Thoracic aorta endothelial cell (primary cell): ENCODE data around the gene CRYBA1. TPM values are rescaled to one million over a fixed set of nuclear protein-coding genes. Genes with fewer than 3 reads are reported as not detected.

Experiments
- total RNA-seq: library from RNA; depleted of rRNA; stranded (reverse); fragments of >200 nt; gene quantifications from 2 replicates; pipeline ENCODE4 v1.2.3, GENCODE V29; 2012

The CRYBA1 gene, protein sequence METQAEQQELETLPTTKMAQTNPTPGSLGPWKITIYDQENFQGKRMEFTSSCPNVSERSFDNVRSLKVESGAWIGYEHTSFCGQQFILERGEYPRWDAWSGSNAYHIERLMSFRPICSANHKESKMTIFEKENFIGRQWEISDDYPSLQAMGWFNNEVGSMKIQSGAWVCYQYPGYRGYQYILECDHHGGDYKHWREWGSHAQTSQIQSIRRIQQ
- not detected in 2 replicates for total RNA-seq

DNA sequence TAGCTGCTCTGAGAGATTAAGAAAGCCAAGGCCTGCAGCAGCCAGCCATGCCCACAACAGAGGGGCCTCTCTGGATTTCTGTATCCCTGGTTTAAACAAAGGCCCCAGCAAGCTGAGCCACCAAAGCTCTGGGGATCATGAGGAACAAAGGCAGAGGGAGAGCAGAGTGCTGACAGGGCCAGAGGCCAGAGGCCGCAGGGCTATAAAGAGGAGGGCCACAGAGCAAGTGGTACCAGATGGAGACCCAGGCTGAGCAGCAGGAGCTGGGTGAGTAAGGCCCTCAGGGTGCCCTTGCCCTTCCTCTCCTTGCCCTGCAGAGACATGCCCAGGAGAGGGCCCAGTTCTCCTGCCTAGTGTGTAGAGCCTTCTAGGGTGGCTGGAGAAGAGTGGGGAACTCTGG lies at the start of gene CRYBA1:
Gene CRYBA1 (plus strand): TSS at position 232 of the 400 bp plus-strand sequence. CDS start 5 bp downstream, at position 237.

DNA sequence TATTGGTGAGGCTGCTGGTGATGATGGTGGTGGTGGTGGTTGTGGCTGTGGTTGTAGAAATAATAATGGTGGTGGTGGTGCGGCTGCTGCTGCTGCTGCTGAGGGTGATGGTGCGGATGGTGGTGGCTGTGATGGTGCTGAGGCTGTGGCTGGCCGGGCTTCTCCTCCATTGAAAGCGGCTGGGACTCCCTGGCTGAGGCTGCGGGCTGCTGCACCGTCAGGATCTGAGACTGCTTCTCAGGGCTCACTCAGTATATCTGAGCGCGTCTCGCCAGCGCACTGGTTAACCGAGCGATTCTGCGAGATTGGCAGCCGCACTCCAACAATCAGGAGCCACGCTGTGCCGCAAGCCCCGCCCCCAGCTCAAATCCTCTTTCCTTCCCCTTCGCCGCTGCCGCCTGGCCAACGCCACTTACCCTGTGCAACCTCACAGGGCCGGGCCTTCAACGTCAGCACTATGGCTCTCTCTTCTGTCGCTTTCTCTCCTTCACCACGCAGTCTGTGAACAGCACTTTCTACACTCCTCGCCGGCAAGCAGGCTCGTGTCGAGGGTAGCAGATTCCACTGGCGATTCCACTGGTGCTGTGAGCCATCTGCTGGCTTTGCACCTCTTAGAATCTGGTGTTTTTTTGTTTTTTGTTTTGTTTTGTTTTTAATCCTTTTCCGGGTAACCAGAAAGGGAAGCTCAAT lies 47.4 kb downstream of the CRYBA1 start, which contains the start of gene NUFIP2:
Gene NUFIP2 (minus strand): TSS at position 259 of the 690 bp plus-strand sequence. CDS start 89 bp downstream, at position 170.

Other genes with a start within 250 kb of the CRYBA1 start
- gene SEZ6, start 240.8 kb upstream of the CRYBA1 start, total RNA-seq = not detected in 2 replicates
- 1.8 and 3.1 TPM in 2 replicates for gene PIPOX, start 203.7 kb upstream of the CRYBA1 start, total RNA-seq
- gene MYO18A, start 66.5 kb upstream of the CRYBA1 start, total RNA-seq = 15.7 and 18.1 TPM in 2 replicates
- 60.9 and 67.2 TPM in 2 replicates for gene NUFIP2, start 47.3 kb downstream of the CRYBA1 start, total RNA-seq
- gene TAOK1, start 143.5 kb downstream of the CRYBA1 start, total RNA-seq = 108 and 115 TPM in 2 replicates